Endothelial cell of umbilical vein (primary cell): ENCODE data around the gene GRM8. TPM values are rescaled to one million over a fixed set of nuclear protein-coding genes. Genes with fewer than 3 reads are reported as not detected.

ENCODE experiments used
- BruUV-seq: library from RNA; stranded (reverse); fragments of 400-500 nt; replicated peaks from 2 replicates; lab custom pipeline; 2021; lab: Mats Ljungman, UMichigan
- CTCF ChIA-PET: fragments of 300-600, 350-600 bp; sonication (Branson Sonifier 250); formaldehyde crosslinking; loops from one replicate; lab custom pipeline; 2021; ENCODE audit warnings: antibody characterized with exemption, inconsistent platforms; lab: Charles Lee
- POLR2A ChIA-PET: fragments of 300-600, 350-600 bp; sonication (Branson Sonifier 250); formaldehyde crosslinking; loops from one replicate; lab custom pipeline; 2021; ENCODE audit warnings: antibody characterized with exemption, inconsistent platforms; lab: Charles Lee
- DNase-seq: peaks from one replicate; pipeline ENCODE4 v3.0.0-alpha.2; 2011; ENCODE audit warnings: low read depth, low spot score
- FAIRE-seq: peaks from 2 replicates; lab custom pipeline; 2011; peaks lifted over from hg19 to GRCh38; lab: Jason Lieb, UNC
- H2AFZ ChIP-seq: 2 replicates; pipeline ENCODE4 v1.6.0; 2012; ENCODE audit warnings: low read depth, low read length, control low read depth, inconsistent platforms
- H3K27ac ChIP-seq: 2 replicates; pipeline ENCODE4 v1.5.1; 2011; ENCODE audit warnings: low read depth, mild to moderate bottlenecking, control low read depth, low read length, moderate library complexity; ENCODE audit not compliant: insufficient read depth
- H3K27me3 ChIP-seq, 2 experiments: 2 replicates each; pipeline versions ENCODE4 v1.6.0 to v1.6.1; 2011; ENCODE audit warnings: low read length in 2 of 2, mixed read lengths in 1 of 2; ENCODE audit not compliant: control insufficient read depth in 2 of 2, insufficient read depth in 2 of 2
- H3K36me3 ChIP-seq, 2 experiments: 2 replicates in 1 of 2; 3 replicates in 1 of 2; pipeline ENCODE4 v1.5.1; 2011; ENCODE audit warnings: low read length in 2 of 2, mild to moderate bottlenecking in 1 of 2, moderate library complexity in 1 of 2; ENCODE audit not compliant: control insufficient read depth in 2 of 2, insufficient read depth in 2 of 2; ENCODE audit errors: extremely low read depth in 1 of 2
- H3K4me1 ChIP-seq: 3 replicates; pipeline ENCODE4 v1.5.1; 2011; ENCODE audit warnings: mild to moderate bottlenecking, low read length; ENCODE audit not compliant: control insufficient read depth, insufficient read depth; ENCODE audit errors: extremely low read depth
- H3K4me2 ChIP-seq: 2 replicates; pipeline ENCODE4 v1.6.1; 2011; ENCODE audit warnings: low read length, control low read depth, mixed read lengths; ENCODE audit not compliant: insufficient read depth
- H3K4me3 ChIP-seq, 3 experiments: fragments of 200-600 bp in 1 of 3; sonication (generic), shearing (Covaris generic) in 1 of 3; replicated peaks in 1 of 3; 2 replicates each; pipeline ENCODE4 v1.5.1; 2011 to 2016; ENCODE audit warnings: control low read depth in 3 of 3, low read length in 3 of 3, mild to moderate bottlenecking in 2 of 3, inconsistent platforms in 1 of 3, low read depth in 1 of 3, moderate library complexity in 1 of 3; ENCODE audit not compliant: insufficient read depth in 1 of 3
- H3K79me2 ChIP-seq: 2 replicates; pipeline ENCODE4 v1.6.0; 2012; ENCODE audit warnings: low read length, inconsistent platforms; ENCODE audit not compliant: control insufficient read depth, insufficient read depth
- H3K9ac ChIP-seq: replicated peaks from 2 replicates; pipeline ENCODE3; 2011; ENCODE audit warnings: low read length, control low read depth; ENCODE audit not compliant: insufficient read depth; ENCODE audit errors: extremely low read depth
- H3K9me1 ChIP-seq: replicated peaks from 3 replicates; pipeline ENCODE4 v1.6.0; 2011; ENCODE audit warnings: mild to moderate bottlenecking, low read length; ENCODE audit not compliant: control insufficient read depth, insufficient read depth; ENCODE audit errors: extremely low read depth
- H3K9me3 ChIP-seq: replicated peaks from 2 replicates; pipeline ENCODE4 v1.5.1; 2012; ENCODE audit warnings: low read length, inconsistent platforms; ENCODE audit not compliant: control insufficient read depth, insufficient read depth
- H4K20me1 ChIP-seq: replicated peaks from 2 replicates; pipeline ENCODE3; 2011; ENCODE audit warnings: mild to moderate bottlenecking, low read length; ENCODE audit not compliant: control insufficient read depth, insufficient read depth; ENCODE audit errors: extremely low read depth
- CTCF ChIP-seq, 2 donors: IDR thresholded peaks; 1 replicate in 1 of 2; 2 replicates in 1 of 2; pipeline ENCODE4 v1.5.1; 2011; ENCODE audit warnings: low read length in 2 of 2, mild to moderate bottlenecking in 2 of 2, moderate library complexity in 2 of 2, control low read depth in 1 of 2, inconsistent platforms in 1 of 2, low read depth in 1 of 2; ENCODE audit not compliant: insufficient read depth in 1 of 2; ENCODE audit errors: extremely low read depth in 1 of 2
- GATA2 ChIP-seq: IDR thresholded peaks from 2 replicates; pipeline ENCODE4 v1.7.0; 2011; ENCODE audit warnings: low read depth, mild to moderate bottlenecking, moderate library complexity, mixed read lengths, low read length; ENCODE audit not compliant: insufficient read length, insufficient read depth
- JUN ChIP-seq: IDR thresholded peaks from 2 replicates; pipeline ENCODE4 v1.6.1; 2011; ENCODE audit warnings: borderline replicate concordance, low read depth; ENCODE audit not compliant: insufficient read length, insufficient read depth
- MAX ChIP-seq: IDR thresholded peaks from 2 replicates; pipeline ENCODE4 v1.6.1; 2011; ENCODE audit not compliant: insufficient read depth, insufficient read length
- POLR2A ChIP-seq: IDR thresholded peaks from 2 replicates; pipeline ENCODE4 v1.6.1; 2012; ENCODE audit warnings: low read depth, mild to moderate bottlenecking, control low read depth, low read length
- POLR2AphosphoS5 ChIP-seq: IDR thresholded peaks from 2 replicates; pipeline ENCODE4 v1.6.1; 2012; ENCODE audit warnings: low read depth, mild to moderate bottlenecking, control low read depth, low read length, moderate library complexity; ENCODE audit not compliant: insufficient read depth
- dilution Hi-C: fragments of 300-500 bp; cut with MboI; formaldehyde crosslinking; loops from one replicate; pipeline ENCODE4 v1.15.0; 2019; ENCODE audit warnings: low sequenced_read_pairs; ENCODE audit not compliant: extremely low pct_ligation_motif_present
- intact Hi-C: fragments of 100-400 bp; cut with micrococcal nuclease; formaldehyde crosslinking; loops from one replicate; pipeline ENCODE4 v1.10.0; 2022
- polyA plus RNA-seq, 4 experiments: library from polyadenylated mRNA; depleted of rRNA in 3 of 4; stranded (reverse) in 3 of 4; unstranded in 1 of 4; fragments of >200 nt; gene quantifications; 2 replicates each; pipeline versions ENCODE4 v1.2.1 to v1.2.3, GENCODE V29; 2011 to 2012; ENCODE audit warnings: missing spikeins in 1 of 4
- total RNA-seq: library from RNA; stranded (reverse); gene quantifications from 2 replicates; pipeline ENCODE4 v1.2.3, GENCODE V29; 2021

GRM8 gene
- total and polyA plus RNA-seq, 2 donors (not counting 3 experiments of a cell fraction or from before 2014, with no cell fraction given) = not detected

GRCh38 chr7:127021857-127022256, 230.9 kb downstream of the GRM8 start:
- ChIA-PET CTCF (no interaction called here), POLR2A (no interaction called here)
- no peaks in the 10 kb centered on the region for H3K79me2 ChIP-seq
- no peaks in the 10 kb centered on the region for H4K20me1 ChIP-seq
- H3K4me3 ChIP-seq = no peak overlapping the region
- no TSS peak for BruUV-seq
- FAIRE-seq = no peak
- intact Hi-C loops = no loop called here
- H3K27ac ChIP-seq = no peak overlapping the region
- no peak overlapping the region for H3K4me2 ChIP-seq
- dilution Hi-C loops = no loop called here
- TF ChIP-seq POLR2A (no peak), CTCF (IDR thresholded peaks at IDR 0.05; ENCODE audit: extremely low read depth in 1 of 2, insufficient read depth in 1 of 2, low read depth in 1 of 2, low read length in 2 of 2) (no peak), GATA2 (no peak)
- H3K9me3 ChIP-seq = peaks cover 2% of the 10 kb centered on the region
- no peaks in the 10 kb centered on the region for H3K9me1 ChIP-seq
- no peaks in the 10 kb centered on the region for H3K27me3 ChIP-seq
- no peaks in the 10 kb centered on the region for H3K4me1 ChIP-seq
- DNase-seq = no peak
- H3K36me3 ChIP-seq = no peaks in the 10 kb centered on the region
- no peak overlapping the region for H2AFZ ChIP-seq
- no peak overlapping the region for H3K9ac ChIP-seq

- ChIA-PET POLR2A (no interaction called here), CTCF (no interaction called here)
- dilution Hi-C loops = no loop called here
- no peak overlapping the region for H3K4me2 ChIP-seq
- no peaks in the 10 kb centered on the region for H3K36me3 ChIP-seq
- BruUV-seq = no TSS peak
- no peak for DNase-seq
- H3K9me3 ChIP-seq = peaks cover 2% of the 10 kb centered on the region
- H3K9me1 ChIP-seq = no peaks in the 10 kb centered on the region
- no peaks in the 10 kb centered on the region for H4K20me1 ChIP-seq
- no peak overlapping the region for H3K4me3 ChIP-seq
- H3K27me3 ChIP-seq = no peaks in the 10 kb centered on the region
- no peaks in the 10 kb centered on the region for H3K79me2 ChIP-seq
- H3K27ac ChIP-seq = no peak overlapping the region
- H2AFZ ChIP-seq = no peak overlapping the region
- no peak overlapping the region for H3K9ac ChIP-seq
- no peaks in the 10 kb centered on the region for H3K4me1 ChIP-seq
- TF ChIP-seq JUN (no peak), GATA2 (no peak), POLR2AphosphoS5 (no peak), MAX (no peak)
- FAIRE-seq = no peak
- intact Hi-C loops = no loop called here
Observed at GRCh38 chr7:127021019-127021738, 231.6 kb downstream of the GRM8 start.
